NCI-H345 (cell line): ENCODE results near the gene NRSN2.
"Not testable (repeated sequence)": the region's sequence is repeated elsewhere in the genome, so short reads cannot be mapped to it uniquely, and the experiment has no call there.

Source experiments
- DNase-seq: peaks from one replicate; lab custom pipeline; 2025; lab: John Stamatoyannopoulos, UW

Gene NRSN2

GRCh38 chr20:325045-325888 is 21.6 kb upstream of the NRSN2 start, which contains the start of gene SOX12:
Gene SOX12, plus strand, starts transcription at chr20:325552. Its CDS starts 373 bp downstream, at chr20:325925.
- DNase-seq, result peak; percentile 99

- DNase-seq, result peak; percentile 58
Measured at GRCh38 chr20:325889-326644, 20.8 kb upstream of the NRSN2 start.

GRCh38 chr20:326645-327185 is 20.2 kb upstream of the NRSN2 start:
- DNase-seq, result no peak

GRCh38 chr20:327186-328026 is 19.5 kb upstream of the NRSN2 start:
- DNase-seq, result peak; percentile 98

- DNase-seq, result no peak
Measured at GRCh38 chr20:328027-328974, 18.6 kb upstream of the NRSN2 start.

- no peak for DNase-seq
Measured at GRCh38 chr20:328975-329695, 17.8 kb upstream of the NRSN2 start.

GRCh38 chr20:329851-330232 is 17.1 kb upstream of the NRSN2 start:
- peak; percentile 45 for DNase-seq

GRCh38 chr20:330233-331149 is 16.4 kb upstream of the NRSN2 start:
- peak; percentile 57 for DNase-seq

- DNase-seq, result no peak
Measured at GRCh38 chr20:334578-334977, 12.3 kb upstream of the NRSN2 start.

- not testable (repeated sequence) for DNase-seq
Measured at GRCh38 chr20:336040-336439, 10.9 kb upstream of the NRSN2 start.

GRCh38 chr20:341682-342081 is 5.2 kb upstream of the NRSN2 start:
- no peak for DNase-seq

- DNase-seq, result no peak
Measured at GRCh38 chr20:343107-343506, 3.8 kb upstream of the NRSN2 start.

- no peak for DNase-seq
Measured at GRCh38 chr20:346033-346639, 775 bp upstream of the NRSN2 start.

- no peak for DNase-seq
Measured at GRCh38 chr20:347317-347639, 367 bp downstream of the NRSN2 start.

GRCh38 chr20:347640-348484 is 951 bp downstream of the NRSN2 start:
- DNase-seq, result peak; percentile 99

- DNase-seq, result no peak
Measured at GRCh38 chr20:348972-349841, 2.3 kb downstream of the NRSN2 start.

GRCh38 chr20:353166-353565 is 6.3 kb downstream of the NRSN2 start:
- no peak for DNase-seq
